ENCODE measurements around the gene LYPD5.
"Not testable (repeated sequence)": the region's sequence is repeated elsewhere in the genome, so short reads cannot be mapped to it uniquely, and the experiment has no call there.

LYPD5 gene, protein sequence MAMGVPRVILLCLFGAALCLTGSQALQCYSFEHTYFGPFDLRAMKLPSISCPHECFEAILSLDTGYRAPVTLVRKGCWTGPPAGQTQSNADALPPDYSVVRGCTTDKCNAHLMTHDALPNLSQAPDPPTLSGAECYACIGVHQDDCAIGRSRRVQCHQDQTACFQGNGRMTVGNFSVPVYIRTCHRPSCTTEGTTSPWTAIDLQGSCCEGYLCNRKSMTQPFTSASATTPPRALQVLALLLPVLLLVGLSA

GRCh38 chr19:43802216-43802951 is at the start of gene LYPD5:
TSS of gene LYPD5 (minus strand) at chr19:43802447. CDS start at chr19:43802380, 67 bp downstream.
- DNase-seq (ENCODE audit: low read depth), result no peak

GRCh38 chr19:43848821-43849220 is 46.6 kb upstream of the LYPD5 start:
- no peak for DNase-seq (ENCODE audit: low read depth)

DNA sequence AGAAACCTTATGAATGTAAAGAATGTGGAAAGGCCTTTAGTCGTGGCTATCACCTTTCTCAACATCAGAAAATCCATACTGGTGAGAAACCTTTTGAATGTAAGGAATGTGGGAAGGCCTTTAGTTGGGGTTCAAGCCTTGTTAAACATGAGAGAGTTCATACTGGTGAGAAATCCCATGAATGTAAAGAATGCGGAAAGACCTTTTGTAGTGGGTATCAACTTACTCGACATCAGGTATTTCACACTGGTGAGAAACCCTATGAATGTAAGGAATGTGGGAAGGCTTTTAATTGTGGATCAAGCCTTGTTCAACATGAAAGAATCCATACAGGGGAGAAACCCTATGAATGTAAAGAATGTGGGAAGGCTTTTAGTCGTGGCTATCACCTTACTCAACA is 45.6 kb upstream of the LYPD5 start:
- no peak for DNase-seq (ENCODE audit: low read depth)

- no peak for DNase-seq (ENCODE audit: low read depth)
Observed at GRCh38 chr19:43847246-43847645, 45.0 kb upstream of the LYPD5 start.

GRCh38 chr19:43842007-43842406 is 39.8 kb upstream of the LYPD5 start:
- no peak for DNase-seq (ENCODE audit: low read depth)

GRCh38 chr19:43839139-43839538 is 36.9 kb upstream of the LYPD5 start:
- DNase-seq (ENCODE audit: low read depth), result no peak

DNA sequence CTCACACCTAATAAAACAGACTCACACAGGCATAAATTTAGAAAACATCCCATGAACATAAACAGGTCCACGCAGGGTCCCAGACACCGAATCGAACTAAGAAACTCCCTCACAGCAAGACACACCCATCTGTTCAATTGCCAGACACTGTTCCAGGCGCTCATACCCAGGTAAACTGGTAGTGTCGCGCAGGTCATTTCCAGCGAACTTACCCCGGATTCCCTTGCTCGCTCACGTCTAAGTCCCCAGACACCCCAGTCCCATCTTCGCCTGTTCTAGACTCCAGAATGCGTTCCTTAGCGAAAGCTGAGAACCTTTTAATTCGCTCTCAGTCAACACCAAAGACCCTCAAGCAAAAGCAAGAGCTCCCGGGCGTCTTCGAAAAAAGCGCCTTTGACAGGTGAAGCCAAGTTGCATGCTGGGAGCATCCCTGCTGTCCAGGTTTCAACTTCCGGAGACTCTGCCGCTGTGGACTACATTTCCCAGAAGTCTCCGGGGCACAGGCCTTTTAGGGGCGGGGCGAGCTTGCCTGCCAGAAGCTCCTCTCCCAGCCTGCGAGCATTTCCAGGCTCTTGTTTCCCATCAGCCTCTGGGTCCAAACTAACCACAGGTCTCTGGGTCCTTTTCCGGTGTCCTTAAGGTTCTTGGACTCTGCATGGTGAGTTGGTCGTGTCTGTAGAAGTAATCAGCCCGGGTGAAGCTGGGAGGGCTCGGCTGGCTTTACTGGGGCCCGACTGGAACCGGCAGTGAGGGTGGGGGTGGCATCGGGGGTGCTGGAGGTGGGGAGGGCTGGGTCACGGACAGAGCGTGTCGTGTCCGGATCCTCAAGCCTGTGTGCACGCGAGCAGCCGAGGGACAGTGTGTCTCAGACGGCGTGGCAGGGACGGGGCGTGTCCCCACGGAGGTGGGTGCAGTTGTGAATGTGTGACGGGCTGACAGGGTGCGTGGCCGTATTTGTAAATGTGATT is 24.8 kb upstream of the LYPD5 start, which contains the start of gene ZNF283:
TSS of gene ZNF283 (plus strand) at position 535 of the 968 bp plus-strand sequence. CDS start 6,184 bp downstream, outside the sequence.
- peak; percentile 84 for DNase-seq (ENCODE audit: low read depth)

DNA sequence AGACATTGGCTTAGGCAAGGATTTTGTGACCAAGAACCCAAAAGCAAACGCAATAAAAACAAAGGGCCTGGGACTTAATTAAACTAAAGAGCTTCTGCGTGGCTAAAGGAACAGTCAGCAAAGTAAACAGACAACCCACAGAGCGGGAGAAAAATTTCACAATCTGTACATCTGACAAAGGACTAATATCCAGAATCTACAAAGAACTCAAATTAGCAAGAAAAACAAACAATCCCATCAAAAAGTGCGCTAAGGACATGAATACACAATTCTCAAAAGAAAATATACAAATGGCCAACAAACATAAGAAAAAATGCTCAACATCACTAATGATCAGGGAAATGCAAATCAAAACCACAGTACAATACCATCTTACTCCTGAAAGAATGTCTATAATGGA is 22.3 kb upstream of the LYPD5 start:
- DNase-seq (ENCODE audit: low read depth), result not testable (repeated sequence)

DNA sequence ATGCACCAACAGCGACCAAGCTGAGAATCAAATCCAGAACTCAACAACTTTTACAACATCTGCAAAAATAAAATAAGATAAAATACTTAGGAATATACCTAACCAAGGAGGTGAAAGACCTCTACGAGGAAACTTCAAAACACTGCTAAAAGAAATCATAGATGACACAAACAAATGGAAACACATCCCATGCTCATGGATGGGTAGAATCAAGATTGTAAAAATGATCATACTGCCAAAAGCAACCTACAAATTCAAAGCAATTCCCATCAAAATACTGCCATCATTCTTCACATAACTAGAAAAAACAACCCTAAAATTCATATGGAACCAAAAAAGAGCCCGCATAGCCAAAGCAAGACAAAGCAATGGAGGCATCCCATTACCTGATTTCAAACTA is 21.6 kb upstream of the LYPD5 start:
- not testable (repeated sequence) for DNase-seq (ENCODE audit: low read depth)

DNA sequence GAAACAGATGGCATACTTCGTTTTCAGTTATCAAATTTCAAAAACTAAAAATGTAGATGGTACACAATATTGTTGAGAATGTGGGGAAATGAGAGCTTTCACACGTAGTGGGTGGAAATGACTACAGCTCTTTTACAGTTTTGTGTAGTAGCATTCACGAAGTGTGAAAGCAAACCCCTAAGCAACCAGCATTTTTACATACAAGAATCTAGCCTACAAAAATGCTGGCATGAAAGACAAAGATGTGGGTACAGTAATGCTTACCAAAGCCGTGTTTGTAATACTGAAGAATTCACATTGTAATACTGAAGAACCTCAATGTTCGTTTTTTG is 18.6 kb upstream of the LYPD5 start:
- no peak for DNase-seq (ENCODE audit: low read depth)

DNA sequence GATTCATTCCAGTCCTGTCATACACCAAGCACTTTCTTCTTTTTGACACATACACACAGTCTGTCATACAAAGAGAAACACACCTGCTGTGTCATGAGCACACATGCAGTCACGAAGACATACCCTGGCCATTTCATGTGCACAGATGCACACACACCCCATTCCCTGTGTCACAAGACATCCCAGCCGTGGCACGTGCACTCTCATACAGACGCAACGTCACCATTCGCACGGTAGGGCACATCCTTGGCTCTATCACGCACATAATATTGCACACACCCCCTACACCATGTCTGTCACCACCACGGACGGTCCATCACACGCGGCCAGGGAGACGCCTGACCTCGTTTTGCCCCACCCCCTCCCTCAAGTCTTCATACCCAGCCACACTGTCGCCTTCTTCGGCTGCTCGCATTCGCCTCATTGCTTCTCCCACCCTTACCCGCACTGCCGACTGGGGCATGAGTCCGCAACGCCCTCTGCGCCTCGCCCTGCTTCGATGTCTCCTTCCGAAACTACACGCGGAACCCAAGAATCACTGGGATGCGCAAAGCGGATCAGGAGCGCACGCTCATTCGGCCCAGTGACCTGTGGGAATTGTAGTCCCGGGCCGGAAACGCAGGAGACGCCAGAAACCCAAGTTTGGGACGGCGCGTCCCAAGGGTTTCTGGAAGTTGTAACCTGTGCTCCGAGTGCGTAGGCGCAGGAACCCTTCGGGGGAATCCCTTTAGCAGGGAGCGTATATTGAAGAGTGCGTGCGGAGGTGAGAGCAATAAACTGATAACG is 18.0 kb upstream of the LYPD5 start:
- DNase-seq (ENCODE audit: low read depth), result no peak

GRCh38 chr19:43818500-43818899 is 16.3 kb upstream of the LYPD5 start:
- DNase-seq (ENCODE audit: low read depth), result no peak

- DNase-seq (ENCODE audit: low read depth), result not testable (repeated sequence)
Observed at GRCh38 chr19:43817454-43817853, 15.2 kb upstream of the LYPD5 start.

DNA sequence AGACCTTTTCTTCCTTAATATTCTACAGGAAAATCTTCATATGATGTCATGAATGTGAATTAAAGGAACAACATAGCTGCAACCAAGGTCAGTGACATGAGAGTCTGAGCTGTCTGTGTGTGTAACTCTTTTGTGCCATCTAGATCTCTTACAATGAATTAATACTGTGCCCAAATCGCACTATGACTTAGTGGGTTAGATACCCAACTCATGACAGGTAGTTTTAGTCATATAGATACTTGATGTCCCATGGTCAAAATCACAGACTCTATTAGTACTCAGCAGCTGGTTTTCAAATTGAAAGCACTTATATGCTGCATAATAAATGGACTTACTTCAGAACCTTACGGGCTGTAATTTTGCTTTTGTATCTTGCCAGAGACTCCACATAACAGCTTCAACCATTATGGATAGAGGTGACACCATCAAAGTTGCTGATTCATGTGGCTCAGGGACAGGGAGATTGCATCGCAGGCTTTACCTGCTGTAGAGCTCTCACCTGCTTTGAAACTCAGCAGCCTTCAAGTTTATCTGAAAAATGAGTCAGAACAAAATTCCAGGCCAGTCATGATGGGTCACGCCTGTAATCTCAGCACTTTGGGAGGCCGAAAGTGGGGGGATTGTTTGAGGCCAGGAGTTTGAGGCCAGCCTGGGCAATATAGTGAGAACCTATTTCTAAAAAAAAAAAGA is 12.6 kb upstream of the LYPD5 start:
- no peak for DNase-seq (ENCODE audit: low read depth)

- no peak for DNase-seq (ENCODE audit: low read depth)
Observed at GRCh38 chr19:43812688-43813087, 10.4 kb upstream of the LYPD5 start.

- DNase-seq (ENCODE audit: low read depth), result no peak
Observed at GRCh38 chr19:43812259-43812658, 10.0 kb upstream of the LYPD5 start.

- no peak for DNase-seq (ENCODE audit: low read depth)
Observed at GRCh38 chr19:43811837-43812236, 9.6 kb upstream of the LYPD5 start.

DNA sequence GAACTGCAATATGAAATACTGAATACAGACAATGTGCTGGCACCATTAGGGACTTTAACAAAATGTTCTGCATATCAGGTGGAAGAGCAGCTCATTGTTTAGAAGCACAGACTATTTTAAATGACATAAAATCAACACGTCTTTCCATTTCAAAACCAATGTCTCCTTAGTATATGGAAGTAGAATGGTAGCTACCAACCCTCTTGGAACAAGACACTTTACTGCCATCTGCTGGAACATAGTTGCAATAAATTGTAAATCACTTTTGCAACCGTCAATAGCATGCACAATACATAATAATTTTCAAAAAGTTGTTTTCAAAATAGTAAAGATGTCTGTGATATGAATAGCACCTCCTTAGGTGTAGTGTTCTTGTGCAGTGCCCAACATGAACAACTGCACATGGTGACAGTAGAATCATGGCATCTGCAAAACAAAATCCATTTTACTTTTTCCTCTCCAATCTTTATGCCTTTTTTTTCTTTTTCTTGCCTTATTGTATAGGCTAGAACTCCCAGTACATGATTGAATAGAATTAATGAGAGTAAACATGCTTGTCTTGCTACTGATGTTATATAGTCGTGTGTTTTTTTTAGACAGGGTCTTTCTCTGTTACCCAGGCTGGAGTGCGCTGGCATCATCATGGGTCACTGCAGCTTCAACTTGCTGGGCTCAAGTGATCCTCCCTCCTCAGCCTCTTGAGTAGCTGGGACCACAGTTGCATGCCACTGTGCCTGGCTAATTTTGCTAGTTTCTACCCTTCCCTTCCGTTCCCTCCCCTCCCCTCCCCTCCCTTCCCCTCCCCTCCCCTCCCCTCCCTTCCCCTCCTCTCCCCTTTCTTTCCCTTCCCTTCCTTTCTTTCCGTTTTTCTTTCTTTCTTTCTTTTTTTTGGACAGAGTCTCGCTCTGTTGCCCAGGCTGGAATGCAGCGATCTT is 7.8 kb upstream of the LYPD5 start:
- DNase-seq (ENCODE audit: low read depth), result peak; percentile 59

- no peak for DNase-seq (ENCODE audit: low read depth)
Observed at GRCh38 chr19:43807651-43808050, 5.4 kb upstream of the LYPD5 start.

- DNase-seq (ENCODE audit: low read depth), result no peak
Observed at GRCh38 chr19:43806848-43807247, 4.6 kb upstream of the LYPD5 start.
